T-helper 1 cell treated with Interleukin-12 subunit alpha and Interleukin-12 subunit beta and Interleukin-4 antibody, amounts not matched to agents 30 μg/mL and 1 μg/mL, for 36 hours (primary cell): ENCODE data around the gene ROBO3.

Experiments
- H3K27ac Mint-ChIP-seq: one replicate; pipeline ENCODE4 v1.8.0; 2021; ENCODE audit warnings: mild to moderate bottlenecking, mixed read lengths
- H3K27me3 Mint-ChIP-seq: one replicate; pipeline ENCODE4 v1.8.0; 2021; ENCODE audit warnings: low read depth, mixed read lengths
- H3K36me3 Mint-ChIP-seq: one replicate; pipeline ENCODE4 v1.8.0; 2021; ENCODE audit warnings: low read depth, mixed read lengths
- H3K4me1 Mint-ChIP-seq: one replicate; pipeline ENCODE4 v1.8.0; 2021; ENCODE audit warnings: low read depth, mixed read lengths
- H3K4me3 Mint-ChIP-seq: one replicate; pipeline ENCODE4 v1.8.0; 2021; ENCODE audit warnings: mild to moderate bottlenecking, moderate library complexity, mixed read lengths
- H3K9me3 Mint-ChIP-seq: one replicate; pipeline ENCODE4 v1.8.0; 2021; ENCODE audit warnings: mixed read lengths

The ROBO3 gene

DNA sequence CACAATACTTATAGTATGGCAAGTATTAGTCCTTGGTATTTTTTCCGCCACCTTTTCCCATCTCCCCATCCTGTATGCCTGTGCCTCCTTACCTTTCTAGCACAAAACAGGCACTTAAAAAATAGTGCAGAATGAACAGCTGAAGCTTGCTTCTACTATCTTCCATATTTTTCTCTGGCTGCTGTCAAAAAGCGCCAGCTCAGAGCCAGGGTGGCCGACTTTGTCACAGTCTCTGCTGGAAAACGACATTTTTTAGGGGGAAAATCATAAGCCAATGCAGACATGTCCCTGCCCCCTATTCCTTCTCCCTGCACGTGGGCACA is 26.5 kb upstream of the ROBO3 start:
- Mint-ChIP-seq H3K4me1 (peaks cover 17% of the 10 kb centered on the region), H3K36me3 (no peaks in the 10 kb centered on the region), H3K4me3 (no peak overlapping the region), H3K27ac (no peak overlapping the region), H3K27me3 (peaks cover 83% of the 10 kb centered on the region), H3K9me3 (no peaks in the 10 kb centered on the region)

DNA sequence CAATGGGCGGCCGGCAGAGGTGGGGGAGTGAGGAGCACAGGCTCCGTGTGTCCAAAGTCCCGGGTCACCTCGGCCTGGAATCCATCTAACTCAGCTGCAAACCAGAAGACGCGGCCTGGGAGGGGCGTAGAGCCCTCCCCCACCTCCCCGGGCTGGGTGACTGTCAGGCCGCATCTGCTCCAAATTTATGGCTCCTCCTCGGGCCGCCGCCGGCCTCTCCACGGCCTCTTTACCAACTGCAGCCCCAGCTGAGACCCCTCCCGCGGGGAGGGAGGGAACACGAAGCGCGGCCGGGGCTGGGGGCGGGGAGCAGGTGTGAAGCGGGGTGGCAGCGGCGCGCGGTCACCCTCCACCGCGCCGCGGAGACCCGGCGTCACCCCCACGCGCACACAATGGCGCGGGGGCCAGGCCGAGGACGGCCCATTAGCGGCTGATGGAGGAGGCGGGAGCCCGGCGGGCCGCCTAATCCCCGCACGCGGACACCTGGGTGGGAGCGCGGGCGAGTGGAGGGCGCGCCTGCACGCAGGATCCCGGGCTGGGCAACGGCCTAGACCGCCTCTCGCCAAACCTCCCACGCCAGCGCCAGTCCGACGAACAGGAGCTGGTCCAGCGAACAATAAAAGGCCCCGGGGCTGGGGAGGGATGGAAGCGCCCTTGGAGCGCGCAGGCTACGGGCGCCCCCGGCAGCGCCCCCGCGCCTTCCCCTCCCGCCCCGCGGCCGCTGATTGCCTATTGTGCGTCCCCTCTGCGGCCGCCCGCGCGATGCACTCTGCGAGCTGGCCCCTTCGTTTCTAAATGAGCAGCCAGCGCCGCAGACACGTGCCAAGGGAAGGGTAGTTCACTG is 25.9 kb upstream of the ROBO3 start:
- Mint-ChIP-seq H3K27me3 (peaks cover 84% of the 10 kb centered on the region), H3K4me1 (peaks cover 17% of the 10 kb centered on the region), H3K4me3 (no peak overlapping the region), H3K9me3 (no peaks in the 10 kb centered on the region), H3K36me3 (no peaks in the 10 kb centered on the region), H3K27ac (no peak overlapping the region)

DNA sequence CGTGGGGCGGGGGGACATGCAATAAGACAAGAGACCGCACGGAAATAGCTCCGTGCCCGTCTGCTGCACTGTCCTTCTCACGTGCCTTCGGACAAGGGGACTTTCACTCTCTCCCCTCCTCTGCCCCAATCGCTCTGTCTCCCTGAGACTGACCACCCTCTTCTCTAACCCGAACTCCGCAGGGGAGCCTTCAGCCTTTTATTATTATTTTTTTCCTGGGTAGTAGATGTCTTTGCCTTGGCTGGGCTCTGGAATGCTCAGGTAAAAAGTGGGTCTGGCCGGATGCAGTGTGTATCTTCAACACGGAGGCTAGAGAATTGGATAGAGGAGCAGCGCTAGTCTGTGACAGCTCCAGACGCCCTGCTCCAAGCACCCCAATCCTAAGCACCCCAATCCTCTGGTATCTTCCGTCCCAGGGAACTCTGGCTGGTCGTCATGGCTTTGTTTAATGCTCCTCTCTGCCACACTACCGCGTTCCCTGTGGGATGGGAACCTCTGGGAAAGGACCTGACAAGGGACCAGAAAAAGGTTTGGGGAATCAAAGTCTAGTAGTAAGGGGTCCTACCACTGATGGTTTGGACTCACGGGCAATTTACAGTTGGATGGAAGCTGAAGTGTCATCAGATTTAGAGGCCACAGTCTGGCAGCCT is 25.1 kb upstream of the ROBO3 start:
- H3K27me3 Mint-ChIP-seq, result peaks cover 84% of the 10 kb centered on the region
- peaks cover 17% of the 10 kb centered on the region for H3K4me1 Mint-ChIP-seq
- no peaks in the 10 kb centered on the region for H3K9me3 Mint-ChIP-seq
- H3K27ac Mint-ChIP-seq, result no peak overlapping the region
- H3K36me3 Mint-ChIP-seq, result no peaks in the 10 kb centered on the region
- H3K4me3 Mint-ChIP-seq, result no peak overlapping the region

DNA sequence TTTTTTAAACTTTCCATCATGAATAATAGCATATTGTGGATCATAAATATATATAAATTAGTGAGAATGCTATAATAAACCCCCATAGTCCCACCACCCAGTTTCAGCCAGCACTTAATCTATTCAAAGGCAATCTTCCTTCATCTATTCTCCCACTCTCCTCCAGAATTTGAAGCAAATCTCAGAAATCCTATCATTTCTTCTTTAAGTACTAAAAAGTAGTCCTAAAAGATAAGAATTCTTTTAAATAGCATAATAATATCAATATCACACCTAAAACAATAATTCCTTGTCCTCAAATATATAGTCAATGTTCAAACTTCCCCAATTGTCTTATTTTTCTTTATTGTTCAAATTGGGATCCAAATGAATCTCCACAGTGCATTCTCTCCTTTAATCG is 24.6 kb upstream of the ROBO3 start:
- Mint-ChIP-seq H3K36me3 (no peaks in the 10 kb centered on the region), H3K4me3 (no peak overlapping the region), H3K27ac (no peak overlapping the region), H3K4me1 (peaks cover 17% of the 10 kb centered on the region), H3K27me3 (peaks cover 86% of the 10 kb centered on the region), H3K9me3 (no peaks in the 10 kb centered on the region)

DNA sequence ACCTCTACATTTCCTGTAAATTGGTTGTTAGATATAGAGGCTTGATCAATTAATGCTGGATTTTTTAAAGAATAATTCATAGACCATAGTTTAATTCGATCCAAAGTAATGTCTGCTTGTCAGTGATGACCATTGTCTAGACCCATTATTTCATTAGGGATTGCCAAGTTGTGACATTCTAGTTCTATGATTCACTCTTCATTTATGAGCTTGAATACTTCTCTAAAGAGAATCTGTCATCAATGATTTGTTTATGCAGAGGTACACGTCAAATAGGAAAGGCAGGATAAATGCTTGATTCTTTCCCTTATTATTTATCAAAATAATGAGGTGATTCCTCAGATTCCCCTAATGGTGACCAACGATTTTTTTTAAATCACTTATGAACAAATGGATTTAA is 24.0 kb upstream of the ROBO3 start:
- H3K4me3 Mint-ChIP-seq, result no peak overlapping the region

DNA sequence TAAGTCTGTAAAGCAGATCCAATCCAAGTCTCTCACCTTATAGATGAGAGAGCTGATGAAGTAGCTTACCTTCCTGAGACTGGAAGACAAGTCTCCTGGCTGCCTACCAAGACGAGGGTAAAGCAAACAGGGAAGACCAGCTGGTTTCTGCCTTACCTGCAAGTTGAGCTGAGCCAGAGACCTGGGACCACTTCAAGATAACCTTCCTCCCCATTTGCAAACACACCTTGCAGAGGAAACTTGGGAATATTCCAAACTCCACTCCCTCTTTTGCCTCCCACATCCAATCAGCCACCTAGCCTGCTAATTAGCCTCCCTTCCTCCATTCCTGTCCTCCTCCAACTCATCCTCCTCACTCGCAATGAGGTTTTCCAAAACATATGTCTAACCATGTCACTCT is 23.4 kb upstream of the ROBO3 start:
- H3K27me3 Mint-ChIP-seq, result peaks cover 91% of the 10 kb centered on the region

More for the DNA sequence above, 24.0 kb upstream of the ROBO3 start:
- peaks cover 14% of the 10 kb centered on the region for H3K4me1 Mint-ChIP-seq
- H3K36me3 Mint-ChIP-seq, result no peaks in the 10 kb centered on the region
- peaks cover 87% of the 10 kb centered on the region for H3K27me3 Mint-ChIP-seq
- no peak overlapping the region for H3K27ac Mint-ChIP-seq
- H3K9me3 Mint-ChIP-seq, result no peaks in the 10 kb centered on the region

DNA sequence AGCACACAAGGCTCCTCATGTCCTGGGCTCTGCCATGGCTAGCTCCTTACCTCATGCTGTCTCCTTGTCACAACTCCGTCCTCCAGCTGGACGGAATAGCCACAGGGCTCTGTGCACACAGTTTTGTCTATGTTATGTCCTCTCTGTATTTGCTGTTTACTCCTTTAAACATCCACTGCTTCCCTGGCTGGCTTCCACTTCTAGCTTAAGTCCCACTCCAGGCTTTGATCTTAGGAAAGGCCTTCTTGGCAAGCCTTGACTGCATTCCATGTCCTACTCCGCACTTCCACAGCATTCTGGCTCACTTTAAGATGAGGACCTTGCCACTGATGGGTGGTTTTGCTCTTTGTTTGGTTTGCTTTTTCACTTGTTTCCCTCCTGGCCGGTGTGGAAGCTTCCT is 22.9 kb upstream of the ROBO3 start:
- Mint-ChIP-seq H3K9me3 (no peaks in the 10 kb centered on the region), H3K36me3 (no peaks in the 10 kb centered on the region), H3K27me3 (peaks cover 91% of the 10 kb centered on the region), H3K4me3 (no peak overlapping the region), H3K27ac (no peak overlapping the region), H3K4me1 (peaks cover 6% of the 10 kb centered on the region)

More for the DNA sequence above, 23.4 kb upstream of the ROBO3 start:
- Mint-ChIP-seq H3K36me3 (no peaks in the 10 kb centered on the region), H3K27ac (no peak overlapping the region), H3K9me3 (no peaks in the 10 kb centered on the region), H3K4me1 (peaks cover 11% of the 10 kb centered on the region), H3K4me3 (no peak overlapping the region)

DNA sequence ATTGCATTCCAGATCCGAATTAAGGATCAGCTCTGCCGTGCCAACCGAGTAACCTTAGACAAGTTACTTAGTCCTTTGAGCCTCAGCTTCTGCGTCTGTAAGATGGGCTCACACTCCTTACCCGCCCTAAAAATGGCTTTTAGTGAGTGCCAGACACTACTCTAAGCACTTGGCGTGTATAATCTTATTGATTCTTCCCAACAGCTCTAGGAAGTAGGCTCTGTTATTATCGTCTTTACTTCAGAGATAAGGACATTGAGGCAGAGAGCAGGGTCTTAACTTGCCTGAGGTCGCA is 21.7 kb upstream of the ROBO3 start:
- H3K4me1 Mint-ChIP-seq, result peaks cover 5% of the 10 kb centered on the region
- H3K4me3 Mint-ChIP-seq, result no peak overlapping the region
- H3K9me3 Mint-ChIP-seq, result no peaks in the 10 kb centered on the region
- H3K27me3 Mint-ChIP-seq, result peaks cover 91% of the 10 kb centered on the region
- no peak overlapping the region for H3K27ac Mint-ChIP-seq
- no peaks in the 10 kb centered on the region for H3K36me3 Mint-ChIP-seq

DNA sequence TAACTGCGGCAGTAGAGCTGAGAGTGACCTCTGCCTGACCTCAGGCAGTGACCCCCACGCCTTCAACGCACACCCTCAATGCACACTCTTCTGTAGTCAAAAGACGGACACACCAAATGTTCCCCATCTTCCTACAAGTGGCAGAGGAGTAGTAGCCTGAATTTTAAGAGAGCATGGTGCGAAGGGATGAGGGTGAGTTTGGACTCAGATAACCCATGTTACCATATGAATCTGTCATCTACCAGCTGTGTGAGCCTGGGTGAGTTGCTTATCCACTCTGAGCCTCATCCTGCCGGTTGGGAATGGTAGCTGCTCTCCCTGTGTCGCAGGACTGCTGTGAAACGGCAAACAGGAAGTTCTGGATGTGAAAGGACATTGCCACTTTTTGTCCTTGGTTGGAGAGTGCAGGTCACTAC is 20.6 kb upstream of the ROBO3 start:
- no peak overlapping the region for H3K4me3 Mint-ChIP-seq
- peaks cover 3% of the 10 kb centered on the region for H3K4me1 Mint-ChIP-seq
- H3K36me3 Mint-ChIP-seq, result no peaks in the 10 kb centered on the region
- no peaks in the 10 kb centered on the region for H3K9me3 Mint-ChIP-seq
- no peak overlapping the region for H3K27ac Mint-ChIP-seq
- H3K27me3 Mint-ChIP-seq, result peaks cover 95% of the 10 kb centered on the region

DNA sequence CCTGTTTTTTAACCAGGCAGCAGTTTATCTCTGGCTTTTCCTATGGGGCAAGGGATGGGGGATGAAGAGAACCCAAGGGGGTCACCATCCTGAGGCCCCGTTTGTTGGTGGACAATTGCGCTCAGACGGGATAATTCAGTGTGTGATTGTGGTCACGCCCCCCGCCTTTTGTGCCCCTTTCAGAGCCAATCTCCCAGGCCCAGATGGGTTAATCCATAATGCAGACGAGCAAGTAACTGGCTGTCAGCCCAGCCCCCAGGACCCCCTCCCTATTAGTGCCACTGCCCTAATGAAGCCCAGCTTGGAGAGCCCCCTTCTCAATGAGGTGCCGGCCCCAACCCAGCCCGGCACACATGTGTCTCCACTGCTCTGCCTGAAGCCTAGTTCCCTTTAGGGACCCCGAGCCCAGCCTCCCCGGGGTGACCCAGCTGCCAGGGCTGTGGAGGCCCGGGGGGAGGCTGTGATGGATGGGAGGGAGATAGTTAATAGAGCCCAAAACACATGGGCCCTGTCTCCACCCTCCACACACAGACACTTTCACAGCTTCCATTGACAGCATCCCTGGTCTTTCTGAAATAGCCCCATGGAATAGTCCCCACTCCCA is 19.1 kb upstream of the ROBO3 start:
- Mint-ChIP-seq H3K4me1 (no peaks in the 10 kb centered on the region), H3K4me3 (no peak overlapping the region), H3K27ac (no peak overlapping the region), H3K9me3 (no peaks in the 10 kb centered on the region), H3K27me3 (peaks cover 95% of the 10 kb centered on the region), H3K36me3 (no peaks in the 10 kb centered on the region)

DNA sequence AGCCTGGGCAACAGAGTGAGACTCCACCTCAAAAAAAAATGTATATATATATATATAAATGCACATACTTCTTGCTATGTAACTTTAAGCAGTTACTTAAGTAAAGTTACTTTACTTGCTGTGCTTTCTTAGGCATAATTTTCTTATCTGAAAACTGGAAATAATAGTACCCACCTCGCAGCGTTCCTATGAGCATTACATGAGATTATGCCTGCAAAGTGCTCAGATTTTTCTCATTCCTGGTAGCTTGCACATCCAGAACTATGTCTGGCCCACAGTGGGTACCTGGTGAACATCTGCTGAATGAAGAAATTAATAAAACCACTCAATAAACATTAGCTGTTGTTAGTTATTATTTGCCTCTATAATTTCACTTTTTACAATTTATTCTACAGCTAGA is 6.1 kb upstream of the ROBO3 start:
- H3K36me3 Mint-ChIP-seq, result no peaks in the 10 kb centered on the region
- H3K4me1 Mint-ChIP-seq, result peaks cover 2% of the 10 kb centered on the region
- no peak overlapping the region for H3K27ac Mint-ChIP-seq

DNA sequence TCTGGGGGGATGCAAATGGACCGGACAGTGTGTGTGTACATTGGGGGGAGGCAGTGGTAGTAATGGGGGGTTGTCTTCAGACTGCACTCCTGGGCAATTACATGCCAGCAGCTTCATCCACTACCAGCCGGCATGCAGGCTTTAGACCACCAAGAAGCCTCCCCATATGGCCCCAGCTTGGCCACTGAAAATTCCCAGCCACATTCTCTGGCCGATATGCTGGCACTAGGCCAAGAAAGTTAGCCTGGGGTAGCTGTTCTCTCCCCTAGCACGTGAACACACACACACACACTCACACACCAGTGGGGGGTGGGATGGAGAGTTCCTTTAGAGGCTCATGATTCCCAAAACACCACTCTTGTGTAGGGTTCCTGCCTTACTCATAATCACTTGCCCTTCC is 3.6 kb upstream of the ROBO3 start:
- Mint-ChIP-seq H3K4me1 (peaks cover 2% of the 10 kb centered on the region), H3K36me3 (no peaks in the 10 kb centered on the region), H3K27ac (no peak overlapping the region), H3K27me3 (peaks cover 69% of the 10 kb centered on the region), H3K9me3 (no peaks in the 10 kb centered on the region), H3K4me3 (no peak overlapping the region)

More for the DNA sequence above, 6.1 kb upstream of the ROBO3 start:
- Mint-ChIP-seq H3K4me3 (no peak overlapping the region), H3K9me3 (no peaks in the 10 kb centered on the region), H3K27me3 (peaks cover 48% of the 10 kb centered on the region)

DNA sequence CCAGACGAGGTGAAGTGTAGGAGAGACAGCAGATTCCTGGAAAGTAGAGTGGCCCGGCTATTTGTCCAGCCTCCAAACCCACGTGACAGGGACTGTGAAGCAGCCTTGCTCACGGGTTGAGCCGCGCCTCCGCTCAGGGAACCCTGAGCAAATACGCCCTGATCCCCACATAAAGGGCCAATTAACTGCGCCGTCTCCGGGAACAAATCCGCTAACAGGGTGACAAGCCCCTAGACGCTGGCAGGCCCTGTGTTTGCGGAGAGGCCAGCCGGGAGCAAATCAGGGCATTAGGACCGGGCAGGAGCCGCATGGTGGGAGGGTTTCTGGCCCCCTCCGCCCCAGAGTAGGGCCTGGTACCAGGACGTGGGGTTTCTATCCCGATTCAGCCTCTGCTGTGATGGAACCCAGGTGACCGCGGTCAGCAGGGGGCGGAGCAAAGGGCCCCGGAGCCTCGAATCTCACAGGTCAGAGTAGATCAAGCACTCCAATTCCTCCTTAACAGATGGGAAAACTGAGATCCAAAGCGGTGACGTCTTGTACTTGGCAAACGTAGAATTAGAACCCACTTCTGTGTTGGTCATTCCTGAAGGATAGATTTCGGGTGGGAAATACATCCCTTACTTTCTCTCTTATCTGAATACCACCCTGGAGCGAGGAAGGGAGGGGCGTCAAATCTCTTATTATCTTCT is 2.0 kb upstream of the ROBO3 start:
- Mint-ChIP-seq H3K36me3 (no peaks in the 10 kb centered on the region), H3K4me1 (peaks cover 2% of the 10 kb centered on the region), H3K27me3 (peaks cover 85% of the 10 kb centered on the region), H3K27ac (no peak overlapping the region), H3K9me3 (no peaks in the 10 kb centered on the region), H3K4me3 (no peak overlapping the region)

DNA sequence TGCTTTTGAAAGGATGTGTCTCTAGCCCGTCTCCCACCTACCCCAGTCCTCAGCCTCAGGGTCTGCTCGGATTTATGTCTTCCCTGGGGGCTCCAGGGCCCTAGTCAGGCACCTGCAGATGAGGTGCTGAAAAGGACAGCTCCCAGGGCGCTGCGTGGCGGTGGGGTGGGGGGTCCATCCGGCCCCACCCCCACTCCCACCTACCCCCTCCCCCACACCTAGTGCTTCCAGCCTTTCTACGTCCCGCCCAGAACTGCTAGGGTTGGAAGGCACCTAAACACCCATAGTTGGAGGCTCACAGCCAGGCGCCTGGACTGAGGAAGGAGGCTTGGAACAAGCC is 1.4 kb upstream of the ROBO3 start:
- Mint-ChIP-seq H3K36me3 (no peaks in the 10 kb centered on the region), H3K27ac (no peak overlapping the region), H3K4me1 (peaks cover 2% of the 10 kb centered on the region), H3K9me3 (no peaks in the 10 kb centered on the region), H3K4me3 (no peak overlapping the region), H3K27me3 (peaks cover 91% of the 10 kb centered on the region)
